Left hindlimb (tissue), 1 donor: ENCODE data around the gene VIPAS39.
"Not testable (repeated sequence)": the region's sequence is repeated elsewhere in the genome, so short reads cannot be mapped to it uniquely, and the experiment has no call there.

Experiments
- DNase-seq: peaks from one replicate; pipeline ENCODE4 v3.0.0-alpha.2; 2018

Gene VIPAS39

DNA sequence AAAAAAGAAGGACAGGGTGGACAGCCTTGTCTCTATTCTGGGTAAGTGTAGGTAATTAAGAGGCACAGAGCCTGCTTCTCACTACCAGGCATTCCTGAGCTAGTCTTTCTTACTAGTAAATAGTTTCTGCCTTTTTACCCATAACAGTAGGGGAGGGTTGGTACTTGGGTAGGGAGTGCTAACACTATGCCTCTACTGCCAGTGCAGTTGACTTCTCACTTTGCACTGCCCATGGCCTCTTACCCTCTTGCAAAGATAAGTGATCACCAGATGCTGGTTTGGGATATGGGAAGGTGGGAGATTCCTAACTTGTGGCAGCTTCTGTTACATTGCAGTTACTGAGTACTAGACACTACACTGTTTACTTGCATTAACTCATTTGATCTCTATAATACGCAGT lies 12.1 kb upstream of the VIPAS39 start:
- no peak for DNase-seq

- DNase-seq, result no peak
Measured at GRCh38 chr14:77469067-77469505, 11.7 kb upstream of the VIPAS39 start.

- no peak for DNase-seq
Measured at GRCh38 chr14:77467801-77468200, 10.4 kb upstream of the VIPAS39 start.

DNA sequence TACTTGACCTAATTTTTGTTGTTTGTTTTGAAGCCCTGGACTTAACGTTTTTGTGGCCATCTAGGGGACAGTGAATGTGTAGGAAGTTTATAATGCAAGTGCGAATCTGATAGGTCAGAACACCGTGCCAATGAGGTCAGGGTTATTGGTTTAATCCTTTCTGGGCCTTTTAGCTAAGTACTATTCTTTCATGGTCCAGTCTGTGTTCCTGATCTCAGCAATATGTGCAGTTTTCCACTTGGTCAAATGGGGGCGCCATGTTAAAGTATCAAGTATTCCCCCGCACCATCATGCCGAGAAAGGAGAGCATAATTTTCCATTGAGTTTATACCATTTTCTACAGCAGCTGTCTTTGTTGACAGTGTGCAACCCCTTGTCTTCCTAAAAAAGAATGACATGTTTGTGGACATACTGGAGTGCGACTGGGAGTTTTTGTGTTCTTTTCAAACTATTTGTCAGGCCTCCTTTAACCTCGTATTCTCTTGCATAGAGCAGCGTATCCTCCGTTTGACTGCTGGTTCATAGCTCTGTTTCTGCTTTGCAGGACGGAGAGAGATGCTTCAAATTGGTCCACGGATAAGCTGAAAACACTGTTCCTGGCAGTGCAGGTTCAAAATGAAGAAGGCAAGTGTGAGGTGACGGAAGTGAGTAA lies 1.8 kb upstream of the VIPAS39 start:
- peak; percentile 45 for DNase-seq

GRCh38 chr14:77458249-77458950 lies 999 bp upstream of the VIPAS39 start:
- no peak for DNase-seq

DNA sequence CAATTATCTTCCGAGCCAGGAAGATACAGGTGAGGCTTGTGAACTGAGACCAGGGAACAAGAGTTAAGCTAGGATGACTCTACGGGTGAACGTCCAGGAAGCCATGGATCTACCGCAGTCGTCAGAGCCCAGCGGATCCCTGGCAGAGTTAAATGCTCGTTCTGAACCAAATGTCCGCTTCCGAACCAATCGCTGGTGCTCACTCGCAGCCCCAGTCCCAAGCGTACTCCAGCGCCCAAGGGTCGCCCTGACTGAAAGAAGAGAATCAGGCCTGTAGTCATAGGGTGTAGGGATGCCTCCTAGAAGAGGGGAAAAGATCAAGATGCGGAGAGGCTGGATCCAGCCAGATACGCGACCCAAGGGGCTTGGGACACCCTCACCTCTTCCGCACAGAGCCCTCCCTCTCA lies 283 bp downstream of the VIPAS39 start:
- no peak for DNase-seq

GRCh38 chr14:77455966-77456640 lies 1.3 kb downstream of the VIPAS39 start:
- no peak for DNase-seq

DNA sequence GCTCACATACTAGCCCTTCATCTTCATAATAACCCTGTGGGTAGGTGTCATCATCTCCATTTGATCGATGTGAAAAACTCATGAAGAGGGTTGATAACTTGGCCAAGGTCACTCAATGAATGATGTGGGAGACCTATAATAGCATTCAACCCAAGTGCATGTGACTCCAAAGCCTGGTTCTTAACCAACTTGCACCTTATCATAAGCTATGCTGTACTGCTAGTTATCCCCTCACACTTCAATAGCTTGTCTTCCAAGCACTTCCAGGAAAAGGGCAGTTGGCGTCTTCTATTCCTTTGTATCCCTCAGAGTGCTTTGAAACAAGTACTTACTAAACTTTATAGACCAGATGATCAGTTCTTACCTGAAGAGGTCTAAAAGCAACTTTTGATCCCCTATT lies 15.2 kb downstream of the VIPAS39 start:
- no peak for DNase-seq

- DNase-seq, result no peak
Measured at GRCh38 chr14:77439861-77440260, 17.5 kb downstream of the VIPAS39 start.

DNA sequence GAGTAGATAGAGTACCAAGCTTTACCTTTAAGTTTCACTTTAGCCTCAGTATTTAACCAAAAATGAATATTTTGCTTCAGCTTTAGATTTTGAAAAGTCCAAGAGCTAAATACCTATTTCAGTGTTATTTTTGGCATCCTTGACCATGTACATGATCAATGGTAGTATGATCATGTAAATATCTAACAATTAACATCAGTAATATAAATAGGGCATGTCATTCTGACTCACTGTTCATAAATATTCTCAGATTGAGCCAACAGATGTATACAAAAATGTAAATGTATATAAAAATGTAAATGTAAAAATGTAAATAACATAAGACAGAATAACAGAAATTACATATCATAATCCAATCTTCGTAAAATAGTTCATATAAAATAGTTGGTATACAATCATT lies 18.8 kb downstream of the VIPAS39 start:
- no peak for DNase-seq

DNA sequence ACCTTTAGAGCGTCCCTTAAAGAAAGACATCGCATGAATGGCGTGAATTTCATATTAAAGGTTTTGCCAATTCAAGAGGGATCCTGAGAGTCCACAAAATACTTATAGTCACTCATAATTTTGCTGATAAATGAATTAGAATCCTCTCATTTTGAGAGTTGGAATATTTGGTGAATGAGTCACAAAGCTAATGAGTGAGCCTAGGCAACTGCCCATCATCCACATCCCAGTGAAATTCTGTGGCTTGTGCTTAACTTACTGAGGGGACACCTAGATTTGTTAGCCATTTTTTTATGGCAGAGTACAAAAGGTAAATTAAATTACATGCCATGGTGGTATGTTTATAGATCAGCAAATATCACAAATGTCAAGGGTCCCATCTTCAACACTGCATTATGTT lies 21.4 kb downstream of the VIPAS39 start:
- DNase-seq, result no peak

- no peak for DNase-seq
Measured at GRCh38 chr14:77426396-77426795, 31.0 kb downstream of the VIPAS39 start.

DNA sequence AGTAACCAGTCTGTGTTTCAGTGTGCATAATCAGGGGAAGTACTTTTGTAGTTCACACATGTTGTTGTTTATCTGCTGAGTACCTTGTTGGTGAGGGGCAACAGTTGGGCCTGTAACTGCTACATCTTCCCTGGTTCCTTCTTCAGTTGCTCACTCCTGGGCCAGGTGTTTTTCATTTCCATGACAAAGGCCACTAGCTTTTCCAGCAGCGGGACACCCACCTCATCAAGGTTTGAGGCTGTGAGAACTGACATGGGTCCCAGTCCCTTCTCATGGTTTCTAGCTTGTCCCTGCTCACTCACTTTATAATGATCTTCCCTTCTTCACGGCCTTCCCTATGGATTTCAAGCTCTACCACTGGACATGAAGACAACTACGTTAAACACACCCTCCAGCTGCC lies 32.5 kb downstream of the VIPAS39 start:
- DNase-seq, result no peak

DNA sequence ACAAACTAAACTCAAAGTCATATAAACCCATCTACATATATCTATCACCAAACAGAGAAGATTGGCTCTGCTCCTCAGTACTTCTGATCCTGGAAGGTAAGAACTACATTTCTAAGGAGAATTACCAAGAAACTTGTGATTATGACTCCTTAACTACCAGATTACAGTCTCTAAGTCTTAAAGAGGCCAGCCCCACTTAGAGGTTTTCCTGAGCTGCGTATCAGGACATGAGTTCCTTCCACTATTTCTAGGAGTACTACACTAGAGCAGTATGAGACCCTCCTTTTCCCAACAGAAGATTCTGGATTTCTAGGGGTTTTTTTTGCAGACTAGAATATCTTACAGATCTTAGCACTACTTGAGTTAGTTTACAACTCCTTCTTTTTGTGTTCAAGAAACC lies 34.0 kb downstream of the VIPAS39 start, which contains the start of gene NOXRED1:
Gene NOXRED1 (minus strand): TSS at position 101 of the 400 bp plus-strand sequence. CDS start 634 bp downstream, outside the sequence.
- no peak for DNase-seq

GRCh38 chr14:77421201-77421600 lies 36.2 kb downstream of the VIPAS39 start:
- DNase-seq, result no peak

DNA sequence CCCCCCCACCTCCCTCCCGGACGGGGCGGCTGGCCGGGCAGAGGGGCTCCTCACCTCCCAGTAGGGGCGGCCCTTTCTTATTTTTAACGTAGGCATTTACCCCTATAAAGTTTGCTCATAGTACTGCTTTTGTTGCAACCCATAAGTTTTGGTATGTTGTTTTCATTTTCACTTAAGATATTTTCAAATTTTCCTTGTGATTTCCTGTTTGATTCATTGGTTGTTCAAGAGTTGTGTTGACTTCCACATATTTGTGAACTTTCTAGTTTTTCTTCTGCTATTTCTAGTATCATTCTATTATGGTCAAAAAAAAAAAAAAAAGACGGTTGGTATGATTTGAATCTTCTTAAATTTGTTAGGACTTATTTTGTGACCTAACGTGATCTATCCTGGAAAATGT lies 40.6 kb downstream of the VIPAS39 start:
- no peak for DNase-seq

GRCh38 chr14:77416098-77416497 lies 41.3 kb downstream of the VIPAS39 start:
- DNase-seq, result not testable (repeated sequence)

- DNase-seq, result not testable (repeated sequence)
Measured at GRCh38 chr14:77415403-77416030, 41.9 kb downstream of the VIPAS39 start.

DNA sequence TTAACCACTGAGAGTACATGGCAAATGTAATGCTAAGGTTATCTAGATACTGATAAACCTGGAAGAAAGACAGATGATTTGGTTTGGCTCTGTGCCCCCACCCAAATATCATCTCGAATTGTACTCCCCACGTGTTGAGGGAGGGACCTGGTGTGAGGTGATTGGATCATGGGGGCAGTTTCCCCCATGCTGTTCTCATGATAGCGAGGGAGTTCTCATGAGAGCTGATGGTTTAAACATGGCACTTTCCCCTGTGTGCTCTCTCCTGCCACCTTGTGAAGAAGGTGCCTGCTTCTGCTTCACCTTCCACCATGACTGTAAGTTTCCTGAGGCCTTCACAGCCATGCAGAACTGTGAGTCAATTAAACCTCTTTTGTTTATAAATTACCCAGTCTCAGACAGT lies 48.3 kb downstream of the VIPAS39 start:
- DNase-seq, result no peak

GRCh38 chr14:77407158-77407557 lies 50.2 kb downstream of the VIPAS39 start:
- no peak for DNase-seq

- DNase-seq, result no peak
Measured at GRCh38 chr14:77406718-77407117, 50.7 kb downstream of the VIPAS39 start.

DNA sequence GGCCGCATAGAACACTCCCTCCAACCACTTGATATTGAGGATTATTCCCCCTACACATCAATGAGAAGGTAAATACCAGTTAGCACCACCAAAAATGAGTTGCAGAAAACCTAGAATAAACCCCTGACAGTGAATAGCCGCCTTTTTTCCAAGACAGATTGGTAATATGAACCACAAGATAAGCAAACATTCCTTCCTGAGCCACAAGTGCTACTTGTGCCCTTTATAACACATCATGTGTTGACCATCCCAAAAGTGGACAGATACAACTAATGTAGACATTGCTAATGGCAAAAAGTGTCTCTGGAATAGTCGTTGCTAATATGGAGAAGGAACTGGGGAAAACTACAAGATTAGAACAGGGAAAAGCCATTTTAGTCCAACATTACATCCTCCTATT lies 51.3 kb downstream of the VIPAS39 start:
- DNase-seq, result no peak

GRCh38 chr14:77403768-77404167 lies 53.6 kb downstream of the VIPAS39 start:
- no peak for DNase-seq
